Adrenal gland (tissue), 12 donors: ENCODE measurements around the gene PPIF. TPM values are rescaled to one million over a fixed set of nuclear protein-coding genes. Genes with fewer than 3 reads are reported as not detected.

Experiments
- DNase-seq, 7 donors: peaks; one replicate each; pipeline ENCODE4 v3.0.0-alpha.2; 2019 to 2020
- H3K27ac ChIP-seq, 5 donors: fragments of 200-600 bp; sonication (generic) in 4 of 5; 1 replicate in 3 of 5; 2 replicates in 2 of 5; pipeline versions ENCODE4 v1.5.1 to v1.8.0; 2016 to 2020; ENCODE audit warnings: mild to moderate bottlenecking in 1 of 5
- H3K27me3 ChIP-seq: fragments of 200-600 bp; 2 replicates; pipeline ENCODE4 v1.8.0; 2021
- H3K36me3 ChIP-seq, 2 donors: fragments of 200-600 bp; replicated peaks in 1 of 2; 1 replicate in 1 of 2; 2 replicates in 1 of 2; pipeline versions ENCODE4 v1.5.1 to v1.8.0; 2018 to 2022
- H3K4me1 ChIP-seq, 2 donors: fragments of 200-600 bp; replicated peaks in 1 of 2; 1 replicate in 1 of 2; 2 replicates in 1 of 2; pipeline versions ENCODE4 v1.5.1 to v1.8.0; 2018 to 2021
- H3K4me3 ChIP-seq, 4 donors: fragments of 200-600 bp; sonication (generic) in 3 of 4; one replicate each; pipeline ENCODE4 v1.5.1; 2016 to 2018
- H3K9me3 ChIP-seq, 3 donors: fragments of 200-600 bp; sonication (generic) in 1 of 3; replicated peaks in 1 of 3; 1 replicate in 2 of 3; 2 replicates in 1 of 3; pipeline versions ENCODE4 v1.5.1 to v1.8.0; 2016 to 2021
- CTCF ChIP-seq, 6 experiments: fragments of 450-650 bp in 4 of 6; fragments of 200-600 bp in 2 of 6; sonication (generic) in 1 of 6; IDR thresholded peaks; 1 replicate in 5 of 6; 2 replicates in 1 of 6; pipeline versions ENCODE4 v1.5.1 to v1.8.0; 2016 to 2021; ENCODE audit warnings: antibody characterized with exemption in 6 of 6, mild to moderate bottlenecking in 2 of 6, moderate library complexity in 1 of 6
- POLR2A ChIP-seq, 2 donors: fragments of 450-650 bp; IDR thresholded peaks; one replicate each; pipeline ENCODE4 v1.6.1; 2017; ENCODE audit warnings: antibody characterized with exemption in 2 of 2, mild to moderate bottlenecking in 2 of 2, moderate library complexity in 1 of 2
- WGBS, 4 donors: extraction: QIAGEN DNeasy Blood & Tissue Kit in 2 of 4; methylation state at CpG; one replicate each; pipeline versions ENCODE4 v1.1.5 to v1.1.7; 2013 to 2017; 5-methylcytosine and 5-hydroxymethylcytosine counted together
- intact Hi-C, 2 donors: fragments of 100-400 bp; cut with DNase I; formaldehyde crosslinking; loops; one replicate each; pipeline versions ENCODE4 v1.14.1 to v1.15.0; 2022 to 2023
- polyA plus RNA-seq, 3 donors: library from polyadenylated mRNA; stranded (reverse); fragments of 200-250 nt in 2 of 3; fragments of 350-450 nt in 1 of 3; fragmentation: Illumina TruSeq in 1 of 3; extraction: RNeasy Lipid Tissue Mini Kit (QIAGEN cat#74804) in 1 of 3; gene quantifications; one replicate each; pipeline ENCODE4 v1.2.3, GENCODE V29; 2013 to 2014
- total RNA-seq, 9 donors: library from RNA; depleted of rRNA in 4 of 9; stranded (reverse); fragments of >200 nt in 4 of 9; fragments of 120-200 nt in 1 of 9; fragmentation: NEBNext Ultra II Directional in 1 of 9; extraction: Animal tissue kit (Norgen Biotek cat#: 25700) in 1 of 9; gene quantifications; one replicate each; pipeline versions ENCODE4 v1.1.0 to v1.2.4, GENCODE V29; 2013 to 2023
- donor health status: healthy with polysubstance abuse.
- donor health status: Bipolar disorder and iron deficiency.
- donor health status: DM: yes; HTN: yes; CAD: no.
- donor health status: DM: no; HTN: no; CAD: no.
- donor health status: DM: no; HTN: no; CAD: no.
- donor health status: DM: yes; HTN: yes; CAD: no.

The PPIF gene
- total and polyA plus RNA-seq, 12 donors = 43.8 to 619 (median 216) TPM

DNA sequence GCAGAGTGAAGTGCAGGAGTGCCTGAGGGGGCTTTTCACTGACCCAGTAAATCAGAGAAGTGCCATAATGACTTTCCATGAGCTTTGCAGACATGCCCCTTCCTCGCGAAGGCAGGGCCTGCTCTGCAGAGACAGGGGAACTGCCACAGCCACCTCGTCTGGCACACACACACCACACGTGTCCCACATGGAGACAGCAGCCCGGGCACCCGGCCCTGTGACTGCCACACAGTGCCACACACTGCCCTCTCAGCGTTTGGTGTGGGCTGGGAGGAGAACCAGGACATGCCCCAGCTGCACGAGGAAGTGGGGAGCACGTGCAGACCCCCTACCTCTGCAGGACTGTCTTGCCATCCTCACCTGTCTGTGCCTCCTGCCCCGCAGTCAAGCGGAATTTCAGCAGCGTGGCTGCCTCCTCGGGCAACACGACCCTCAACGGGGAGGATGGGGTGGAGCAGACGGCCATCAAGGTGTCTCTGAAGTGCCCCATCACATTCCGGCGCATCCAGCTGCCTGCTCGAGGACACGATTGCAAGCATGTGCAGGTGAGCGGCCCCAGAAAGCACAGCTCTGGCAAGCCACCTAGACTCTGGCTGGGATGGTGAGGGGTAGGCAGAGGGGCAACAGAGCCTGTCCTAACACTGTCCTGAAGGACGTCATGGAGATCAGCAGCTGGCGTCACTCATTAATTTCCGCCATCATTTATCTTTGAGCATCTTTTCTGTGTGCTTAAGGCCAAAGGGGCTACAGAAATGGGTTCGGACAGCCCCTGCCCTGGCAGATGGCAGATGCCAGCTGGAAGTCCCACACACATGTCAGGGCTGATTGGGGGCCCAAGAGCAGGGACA, 43.4 kb upstream of the PPIF start:
- Histone ChIP-seq H3K27ac (no peak overlapping the region), H3K9me3 (no peaks in the 10 kb centered on the region), H3K4me3 (no peak overlapping the region), H3K36me3 (peaks cover 0 to 97% of the 10 kb centered on the region in 2 donors), H3K27me3 (no peaks in the 10 kb centered on the region), H3K4me1 (peaks cover 4 to 13% of the 10 kb centered on the region in 2 donors)
- DNase-seq = no peak
- 89 to 91% (median 90%) methylated on average over 19 to 25 of the region's 25 CpGs for WGBS, 4 donors
- no peak for TF ChIP-seq CTCF (IDR thresholded peaks at IDR 0.05)
- TF ChIP-seq POLR2A (IDR thresholded peaks at IDR 0.05) = no peak
- intact Hi-C loops = no loop called here

GRCh38 chr10:79304479-79305087, 42.7 kb upstream of the PPIF start:
- intact Hi-C loops = no loop called here
- Histone ChIP-seq H3K27ac (no peak overlapping the region), H3K9me3 (no peaks in the 10 kb centered on the region), H3K4me1 (peaks cover 0 to 6% of the 10 kb centered on the region in 2 donors), H3K36me3 (peaks cover 0 to 97% of the 10 kb centered on the region in 2 donors), H3K27me3 (no peaks in the 10 kb centered on the region), H3K4me3 (no peak overlapping the region)
- 83 to 93% (median 89%) methylated on average over 3 to 6 of the region's 6 CpGs for WGBS, 4 donors
- no peak for TF ChIP-seq CTCF (IDR thresholded peaks at IDR 0.05)
- no peak for TF ChIP-seq POLR2A (IDR thresholded peaks at IDR 0.05)
- DNase-seq = no peak

DNA sequence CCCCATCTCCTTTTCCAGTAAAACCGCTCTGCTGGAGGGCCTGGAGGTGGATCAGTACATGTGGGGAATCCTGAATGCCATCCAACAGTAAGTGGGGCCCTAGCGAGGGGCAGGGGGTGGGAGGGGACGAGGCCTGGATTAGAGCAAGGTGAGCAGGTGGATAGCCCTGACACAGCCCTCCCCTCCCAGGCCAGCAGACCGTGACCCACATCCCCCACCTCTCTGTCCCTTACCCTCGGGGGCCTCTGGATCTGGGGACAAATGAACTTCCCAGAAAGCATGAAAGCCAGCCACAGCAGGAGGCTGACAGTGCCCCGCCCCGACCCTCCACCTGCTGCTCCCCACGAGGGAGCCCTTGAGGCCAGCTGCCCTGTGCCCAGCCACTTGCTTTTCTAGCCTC, 41.8 kb upstream of the PPIF start:
- no peaks in the 10 kb centered on the region for H3K9me3 ChIP-seq
- 81 to 94% (median 87%) methylated on average over 6 to 8 of the region's 8 CpGs for WGBS, 4 donors

More for the DNA sequence above, 41.8 kb upstream of the PPIF start:
- Histone ChIP-seq H3K36me3 (peaks cover 0 to 91% of the 10 kb centered on the region in 2 donors), H3K27me3 (no peaks in the 10 kb centered on the region), H3K4me1 (no peaks in the 10 kb centered on the region), H3K27ac (no peak overlapping the region), H3K4me3 (no peak overlapping the region)
- TF ChIP-seq POLR2A (IDR thresholded peaks at IDR 0.05) (no peak), CTCF (IDR thresholded peaks at IDR 0.05) (no peak)
- DNase-seq = no peak
- intact Hi-C loops = no loop called here
